Heart right ventricle (tissue), 16 donors: ENCODE data around the gene OSBP. TPM values are rescaled to one million over a fixed set of nuclear protein-coding genes. Genes with fewer than 3 reads are reported as not detected.
A peak's percentile ranks its signal among the peaks of the same experiment; 100 is the strongest.

ENCODE experiments used
- ATAC-seq, 8 donors: fragments of 200-7000 bp; cut with Tn5 transposase; one replicate each; pipeline ENCODE4 v1.9.1; 2020; ENCODE audit warnings: mild to moderate bottlenecking in 8 of 8, moderate library complexity in 8 of 8, moderate number of reproducible peaks in 1 of 8
- DNase-seq, 2 donors: peaks; one replicate each; pipeline ENCODE4 v3.0.0-alpha.2; 2020
- H3K27ac ChIP-seq, 10 donors: fragments of 200-600 bp; sonication (generic) in 2 of 10; one replicate each; pipeline versions ENCODE4 v1.5.0 to v1.8.0; 2020 to 2022; ENCODE audit warnings: mild to moderate bottlenecking in 3 of 10
- H3K27me3 ChIP-seq, 7 donors: fragments of 200-600 bp; one replicate each; pipeline ENCODE4 v1.8.0; 2021 to 2022; ENCODE audit warnings: mild to moderate bottlenecking in 2 of 7
- H3K36me3 ChIP-seq, 9 donors: fragments of 200-600 bp; sonication (generic) in 1 of 9; one replicate each; pipeline versions ENCODE4 v1.5.0 to v1.8.0; 2020 to 2022; ENCODE audit warnings: mild to moderate bottlenecking in 2 of 9
- H3K4me1 ChIP-seq, 9 donors: fragments of 200-600 bp; sonication (generic) in 1 of 9; one replicate each; pipeline versions ENCODE4 v1.5.0 to v1.8.0; 2020 to 2022; ENCODE audit warnings: mild to moderate bottlenecking in 4 of 9
- H3K4me3 ChIP-seq, 10 donors: fragments of 200-600 bp; sonication (generic) in 2 of 10; one replicate each; pipeline versions ENCODE4 v1.5.0 to v1.8.0; 2020 to 2022; ENCODE audit warnings: mild to moderate bottlenecking in 7 of 10, moderate library complexity in 2 of 10
- H3K9me3 ChIP-seq, 11 donors: fragments of 200-600 bp in 10 of 11; sonication (generic) in 2 of 11; one replicate each; pipeline versions ENCODE4 v1.5.0 to v1.8.0; 2013 to 2022; ENCODE audit warnings: mild to moderate bottlenecking in 2 of 11, control low read depth in 1 of 11, moderate library complexity in 1 of 11
- CTCF ChIP-seq, 9 donors: fragments of 200-600 bp; sonication (generic) in 2 of 9; IDR thresholded peaks; one replicate each; pipeline versions ENCODE4 v1.5.0 to v1.8.0; 2021 to 2022; ENCODE audit warnings: antibody characterized with exemption in 9 of 9, mild to moderate bottlenecking in 5 of 9, moderate library complexity in 1 of 9
- WGBS, 2 donors: extraction: QIAGEN DNeasy Blood & Tissue Kit; methylation state at CpG; one replicate each; pipeline ENCODE4 v1.1.7; 2013; ENCODE audit warnings: inconsistent platforms in 1 of 2; 5-methylcytosine and 5-hydroxymethylcytosine counted together
- intact Hi-C, 10 donors: fragments of 100-400 bp; cut with DNase I; formaldehyde crosslinking; loops; one replicate each; pipeline versions ENCODE4 v1.11.1 to v1.14.2; 2022
- polyA plus RNA-seq, 2 donors: library from polyadenylated mRNA; stranded (reverse); fragments of 200-250 nt; gene quantifications; one replicate each; pipeline ENCODE4 v1.2.3, GENCODE V29; 2013
- total RNA-seq, 10 donors: library from RNA; stranded (reverse); fragmentation: NEBNext Ultra II Directional in 3 of 10; extraction: Animal tissue kit (Norgen Biotek cat#: 25700) in 3 of 10; gene quantifications; one replicate each; pipeline versions ENCODE4 v1.2.1 to v1.2.4, GENCODE V29; 2021 to 2023
- donor health status: Arrhythmogenic right ventricular cardiomyopathy.
- donor health status: ischemic (EF 13 %, LVEDD 7.1; RV severe dilation, severe dysfunction).
- donor health status: healthy with polysubstance abuse.
- donor health status: DM: no; HTN: yes; CAD: no.
- donor health status: DM: no; HTN: no; CAD: no.
- donor health status: ischemic (EF 25% LVEDD 6.9; RV normal size, moderate dysfunction).
- donor health status: ischemic (EF 25% LVEDD 5.7; RV mildly dilated, moderate dysfunction).
- donor health status: healthy.
- donor health status: DM: yes; HTN: yes; CAD: no.
- donor health status: Ischemic cardiomyopathy.
- donor health status: ischemic (EF 35%, LVEDD 5.7; RV mildly dilated, moderate dysfunction).
- donor health status: nonischemic (EF 11% LVEDD 7.7; RV severe dilation, severe dysfunction).
- donor health status: DM: yes; HTN: yes; CAD: no.
- donor health status: PGD.
- donor health status: ischemic (EF 29% LVEDD 5.4; RV normal size, mild dysfunction).
- donor health status: nonischemic (EF 23%, LVEDD 6.1; RV moderate dilation, normal function).

Gene OSBP
- total and polyA plus RNA-seq, 12 donors = 11.2 to 46.8 (median 39.0) TPM

- 86% methylated on average over 3 of the region's 3 CpGs for WGBS, 2 donors
- no peak for TF ChIP-seq CTCF (IDR thresholded peaks at IDR 0.05)
- Histone ChIP-seq H3K9me3 (no peaks in the 10 kb centered on the region), H3K27me3 (no peaks in the 10 kb centered on the region), H3K27ac (no peak overlapping the region), H3K4me3 (no peak overlapping the region), H3K36me3 (peaks cover 0 to 15% (median 0%) of the 10 kb centered on the region in 9 donors), H3K4me1 (no peaks in the 10 kb centered on the region)
- DNase-seq (no peak), ATAC-seq (no peak)
- intact Hi-C loops = no loop called here
Measured at GRCh38 chr11:59625703-59626102, 10.1 kb upstream of the OSBP start.

- Histone ChIP-seq H3K4me3 (no peak overlapping the region), H3K9me3 (no peaks in the 10 kb centered on the region), H3K27me3 (no peaks in the 10 kb centered on the region), H3K27ac (no peak overlapping the region), H3K36me3 (peaks cover 0 to 10% (median 0%) of the 10 kb centered on the region in 9 donors), H3K4me1 (peaks cover 0 to 28% (median 23%) of the 10 kb centered on the region in 9 donors)
- intact Hi-C loops = loop anchor here in 8 of 10 donors (2.0 to 10.0 kb wide), 5 partner anchors 49 to 66 kb away; partner anchors contain the start of gene PATL1 (in 5 of the 8)
- no peak for TF ChIP-seq CTCF (IDR thresholded peaks at IDR 0.05)
- ATAC-seq (no peak), DNase-seq (no peak)
- WGBS, 2 donors = 73% methylated on average over 1 of the region's 1 CpG
Measured at GRCh38 chr11:59617876-59618275, 2.3 kb upstream of the OSBP start.

GRCh38 chr11:59616396-59616982 lies 915 bp upstream of the OSBP start:
- intact Hi-C loops = loop anchor here in 8 of 10 donors (1.0 to 10.0 kb wide), 6 partner anchors 51 to 64 kb away; partner anchors contain the start of gene PATL1 (in 6 of the 8)
- ATAC-seq = no peak
- WGBS, 2 donors = 7 to 11% methylated on average over 18 of the region's 18 CpGs

GRCh38 chr11:59615120-59615636 lies 396 bp downstream of the OSBP start:
- TF ChIP-seq CTCF (IDR thresholded peaks at IDR 0.05) = peak in 2 of 9 donors; percentile 10 to 13
- ATAC-seq = no peak
- peak overlapping the region; percentile 66 to 93 (median 86) for H3K4me3 ChIP-seq
- H3K27ac ChIP-seq = peak overlapping the region; percentile 71 to 97 (median 92)
- intact Hi-C loops = loop anchor here in 7 of 10 donors (5.0 to 10.0 kb wide), 4 partner anchors 50 to 63 kb away; partner anchors contain the start of gene PATL1 (in 4 of the 7)
- DNase-seq = peak; percentile 31 to 43
- peaks cover 0 to 16% (median 2%) of the 10 kb centered on the region in 9 donors for H3K36me3 ChIP-seq
- 1% methylated on average over 26 to 51 of the region's 51 CpGs for WGBS, 2 donors
- no peaks in the 10 kb centered on the region for H3K9me3 ChIP-seq
- peaks cover 0 to 53% (median 45%) of the 10 kb centered on the region in 9 donors for H3K4me1 ChIP-seq
- no peaks in the 10 kb centered on the region for H3K27me3 ChIP-seq

More at GRCh38 chr11:59616396-59616982, 915 bp upstream of the OSBP start:
- DNase-seq = peak in 1 of 2 donors; percentile 92
- H3K27ac ChIP-seq = peak overlapping the region; percentile 44 to 92 (median 88)
- H3K9me3 ChIP-seq = no peaks in the 10 kb centered on the region
- H3K27me3 ChIP-seq = no peaks in the 10 kb centered on the region
- peaks cover 0 to 42% (median 37%) of the 10 kb centered on the region in 9 donors for H3K4me1 ChIP-seq
- H3K4me3 ChIP-seq = peak overlapping the region; percentile 40 to 82 (median 54)
- H3K36me3 ChIP-seq = peaks cover 0 to 11% (median 0%) of the 10 kb centered on the region in 9 donors
- TF ChIP-seq CTCF (IDR thresholded peaks at IDR 0.05) = no peak
